Neural cell (in vitro differentiated cells): Measurements from ENCODE around the gene TOMM22. TPM values are rescaled to one million over a fixed set of nuclear protein-coding genes. Genes with fewer than 3 reads are reported as not detected.

Source experiments
- H2AFZ ChIP-seq: fragments of 200-600, 300-800 bp; sonication (generic), shearing (Covaris generic); 2 replicates; pipeline ENCODE4 v1.6.0; 2014; ENCODE audit warnings: low read depth, mild to moderate bottlenecking, antibody characterized with exemption, low read length, moderate library complexity
- H3F3A ChIP-seq: fragments of 200-600 bp; shearing (Covaris generic); 2 replicates; pipeline ENCODE4 v1.6.1; 2016; ENCODE audit warnings: mild to moderate bottlenecking, moderate library complexity, mixed read lengths, antibody characterized with exemption, low read length; ENCODE audit not compliant: insufficient read depth, poor library complexity, severe bottlenecking
- H3K27ac ChIP-seq: fragments of 200-600, 300-800 bp; sonication (generic), shearing (Covaris generic); 2 replicates; pipeline ENCODE4 v1.5.1; 2014; ENCODE audit warnings: mild to moderate bottlenecking, low read length, moderate library complexity
- H3K27me3 ChIP-seq: fragments of 300-800, 200-600 bp; sonication (generic), shearing (Covaris generic); 2 replicates; pipeline ENCODE4 v1.6.0; 2014; ENCODE audit warnings: mild to moderate bottlenecking, low read depth, low read length, moderate library complexity; ENCODE audit not compliant: insufficient read depth
- H3K36me3 ChIP-seq: fragments of 300-800, 200-600 bp; sonication (generic), shearing (Covaris generic); 2 replicates; pipeline ENCODE4 v1.5.1; 2014; ENCODE audit warnings: mild to moderate bottlenecking, antibody characterized with exemption, low read length, moderate library complexity; ENCODE audit not compliant: insufficient read depth
- H3K4me2 ChIP-seq: fragments of 300-800, 200-600 bp; sonication (generic), shearing (Covaris generic); 2 replicates; pipeline ENCODE4 v1.6.0; 2014; ENCODE audit warnings: mild to moderate bottlenecking, low read length
- H3K4me3 ChIP-seq: fragments of 300-800, 200-600 bp; sonication (generic), shearing (Covaris generic); 2 replicates; pipeline ENCODE4 v1.5.1; 2014; ENCODE audit warnings: mild to moderate bottlenecking, low read length, moderate library complexity
- H3K79me2 ChIP-seq: fragments of 200-600 bp; shearing (Covaris generic); replicated peaks from 2 replicates; pipeline ENCODE4 v1.6.0; 2014; ENCODE audit warnings: mild to moderate bottlenecking, low read length, moderate library complexity; ENCODE audit not compliant: insufficient read depth
- H3K9ac ChIP-seq: fragments of 300-800, 200-600 bp; sonication (generic), shearing (Covaris generic); 2 replicates; pipeline ENCODE4 v1.6.1; 2016; ENCODE audit warnings: mild to moderate bottlenecking, low read length, mixed read lengths
- H3K9me2 ChIP-seq: fragments of 200-600 bp; shearing (Covaris generic); 2 replicates; pipeline ENCODE4 v1.6.1; 2016; ENCODE audit warnings: mild to moderate bottlenecking, low read length, mixed read lengths; ENCODE audit not compliant: insufficient read depth
- H3K9me3 ChIP-seq: fragments of 200-600, 300-800 bp; sonication (generic), shearing (Covaris generic); 2 replicates; pipeline ENCODE4 v1.6.1; 2016; ENCODE audit warnings: mild to moderate bottlenecking, mixed run types, low read length, moderate library complexity, mixed read lengths
- H4K20me1 ChIP-seq: fragments of 200-600 bp; shearing (Covaris generic); 2 replicates; pipeline ENCODE4 v1.6.1; 2016; ENCODE audit warnings: mild to moderate bottlenecking, mixed run types; ENCODE audit not compliant: insufficient read depth
- CTCF ChIP-seq: fragments of 450-650 bp; IDR thresholded peaks from 2 replicates; pipeline ENCODE4 v1.5.1; 2014; ENCODE audit warnings: antibody characterized with exemption, mild to moderate bottlenecking, moderate library complexity; ENCODE audit not compliant: poor library complexity, severe bottlenecking
- EP300 ChIP-seq: fragments of 450-650 bp; conservative IDR thresholded peaks from 2 replicates; pipeline ENCODE4 v1.6.1; 2014; ENCODE audit warnings: antibody characterized with exemption, mild to moderate bottlenecking, moderate library complexity; ENCODE audit not compliant: poor library complexity, severe bottlenecking
- EZH2 ChIP-seq: fragments of 200-600, 300-800 bp; shearing (Covaris generic), sonication (generic); IDR thresholded peaks from 2 replicates; pipeline ENCODE4 v1.6.1; 2014; ENCODE audit warnings: antibody characterized with exemption, low read length, borderline replicate concordance, mild to moderate bottlenecking; ENCODE audit not compliant: insufficient read depth, poor library complexity, severe bottlenecking
- MXI1 ChIP-seq: fragments of 450-650 bp; conservative IDR thresholded peaks from 2 replicates; pipeline ENCODE4 v1.6.1; 2014; ENCODE audit warnings: antibody characterized with exemption, mild to moderate bottlenecking; ENCODE audit not compliant: poor library complexity, severe bottlenecking
- POLR2AphosphoS5 ChIP-seq: IDR thresholded peaks from 2 replicates; pipeline ENCODE4 v1.6.1; 2012
- RAD21 ChIP-seq: fragments of 450-650 bp; conservative IDR thresholded peaks from 2 replicates; pipeline ENCODE4 v1.6.1; 2014; ENCODE audit warnings: antibody characterized with exemption, mild to moderate bottlenecking, moderate library complexity
- REST ChIP-seq: IDR thresholded peaks from 2 replicates; pipeline ENCODE4 v1.6.1; 2012; ENCODE audit warnings: borderline replicate concordance
- SMC3 ChIP-seq: fragments of 450-650 bp; conservative IDR thresholded peaks from 2 replicates; pipeline ENCODE4 v1.6.1; 2014; ENCODE audit warnings: antibody characterized with exemption, mild to moderate bottlenecking, moderate library complexity; ENCODE audit not compliant: poor library complexity
- TAF1 ChIP-seq: IDR thresholded peaks from 2 replicates; pipeline ENCODE4 v1.6.1; 2012; ENCODE audit warnings: low read depth
- polyA plus RNA-seq: library from polyadenylated mRNA; depleted of rRNA; stranded (reverse); fragments of >200 nt; gene quantifications from 2 replicates; pipeline ENCODE4 v1.2.3, GENCODE V29; 2014

The TOMM22 gene
- polyA plus RNA-seq, 1 donor from 2014 or later = 112 TPM

- no peak overlapping the region for H3K4me3 ChIP-seq
- H3K27me3 ChIP-seq = no peaks in the 10 kb centered on the region
- no peaks in the 10 kb centered on the region for H3K9me2 ChIP-seq
- no peak overlapping the region for H3K4me2 ChIP-seq
- no peaks in the 10 kb centered on the region for H4K20me1 ChIP-seq
- H2AFZ ChIP-seq = no peak overlapping the region
- H3K9me3 ChIP-seq = no peaks in the 10 kb centered on the region
- H3K79me2 ChIP-seq = peaks cover 8% of the 10 kb centered on the region
- H3K36me3 ChIP-seq = no peaks in the 10 kb centered on the region
- TF ChIP-seq MXI1 (no peak), SMC3 (no peak), TAF1 (no peak), RAD21 (no peak), EZH2 (no peak), REST (no peak), POLR2AphosphoS5 (no peak), EP300 (no peak), CTCF (no peak)
- no peak overlapping the region for H3K9ac ChIP-seq
- H3K27ac ChIP-seq = no peak overlapping the region
- no peaks in the 10 kb centered on the region for H3F3A ChIP-seq
These were observed 37.4 kb downstream of the TOMM22 start for GRCh38 chr22:38719196-38719595.

GRCh38 chr22:38720350-38720749, 38.6 kb downstream of the TOMM22 start:
- TF ChIP-seq SMC3 (no peak), EP300 (no peak), EZH2 (no peak), CTCF (no peak), REST (no peak), RAD21 (no peak), POLR2AphosphoS5 (no peak), TAF1 (no peak), MXI1 (no peak)
- no peak overlapping the region for H3K4me2 ChIP-seq
- H3K9me3 ChIP-seq = no peaks in the 10 kb centered on the region
- H3K4me3 ChIP-seq = no peak overlapping the region
- H3K79me2 ChIP-seq = no peaks in the 10 kb centered on the region
- H2AFZ ChIP-seq = no peak overlapping the region
- H3K27ac ChIP-seq = no peak overlapping the region
- no peaks in the 10 kb centered on the region for H3K27me3 ChIP-seq
- H3K9ac ChIP-seq = no peak overlapping the region
- no peaks in the 10 kb centered on the region for H3F3A ChIP-seq
- no peaks in the 10 kb centered on the region for H3K9me2 ChIP-seq
- H4K20me1 ChIP-seq = no peaks in the 10 kb centered on the region
- H3K36me3 ChIP-seq = no peaks in the 10 kb centered on the region
